ENCODE data around the gene NAALADL2. TPM values are rescaled to one million over a fixed set of nuclear protein-coding genes. Genes with fewer than 3 reads are reported as not detected.

NAALADL2 gene
- total RNA-seq, 1 donor from 2014 or later = 2.8 TPM

- H3K27ac Mint-ChIP-seq (ENCODE audit: unreplicated experiment) = no peak overlapping the region
- no peak overlapping the region for H3K4me3 Mint-ChIP-seq
- no peak for DNase-seq (ENCODE audit: low read depth, low spot score)
- no peaks in the 10 kb centered on the region for H3K27me3 Mint-ChIP-seq (ENCODE audit: low read depth)
- H3K9me3 Mint-ChIP-seq = no peaks in the 10 kb centered on the region
- TF ChIP-seq CTCF (conservative IDR thresholded peaks at IDR 0.05) = no peak
- H3K36me3 Mint-ChIP-seq (ENCODE audit: low read depth) = no peaks in the 10 kb centered on the region
- peaks cover 21% of the 10 kb centered on the region for H3K4me1 Mint-ChIP-seq
These were observed 618.6 kb downstream of the NAALADL2 start for GRCh38 chr3:175477651-175478224.

GRCh38 chr3:175478301-175478700 is 619.2 kb downstream of the NAALADL2 start:
- no peak for TF ChIP-seq CTCF (conservative IDR thresholded peaks at IDR 0.05)
- Mint-ChIP-seq H3K4me1 (peaks cover 21% of the 10 kb centered on the region), H3K36me3 (ENCODE audit: low read depth) (no peaks in the 10 kb centered on the region), H3K27ac (ENCODE audit: unreplicated experiment) (no peak overlapping the region), H3K27me3 (ENCODE audit: low read depth) (no peaks in the 10 kb centered on the region), H3K4me3 (no peak overlapping the region), H3K9me3 (no peaks in the 10 kb centered on the region)
- no peak for DNase-seq (ENCODE audit: low read depth, low spot score)

- no peaks in the 10 kb centered on the region for H3K27me3 Mint-ChIP-seq (ENCODE audit: low read depth)
- TF ChIP-seq CTCF (conservative IDR thresholded peaks at IDR 0.05) = no peak
- no peak overlapping the region for H3K27ac Mint-ChIP-seq (ENCODE audit: unreplicated experiment)
- no peaks in the 10 kb centered on the region for H3K9me3 Mint-ChIP-seq
- H3K4me1 Mint-ChIP-seq = peaks cover 21% of the 10 kb centered on the region
- no peaks in the 10 kb centered on the region for H3K36me3 Mint-ChIP-seq (ENCODE audit: low read depth)
- DNase-seq (ENCODE audit: low read depth, low spot score) = no peak
- H3K4me3 Mint-ChIP-seq = no peak overlapping the region
These were observed 620.0 kb downstream of the NAALADL2 start for GRCh38 chr3:175479175-175479574.

- no peak overlapping the region for H3K27ac Mint-ChIP-seq (ENCODE audit: unreplicated experiment)
These were observed 620.7 kb downstream of the NAALADL2 start for GRCh38 chr3:175479800-175480199.

GRCh38 chr3:175484666-175485065 is 625.5 kb downstream of the NAALADL2 start:
- Mint-ChIP-seq H3K9me3 (peaks cover 3% of the 10 kb centered on the region), H3K27ac (ENCODE audit: unreplicated experiment) (no peak overlapping the region), H3K4me1 (no peaks in the 10 kb centered on the region)

More at GRCh38 chr3:175479800-175480199, 620.7 kb downstream of the NAALADL2 start:
- H3K4me1 Mint-ChIP-seq = peaks cover 21% of the 10 kb centered on the region
- TF ChIP-seq CTCF (conservative IDR thresholded peaks at IDR 0.05) = no peak
- no peak overlapping the region for H3K4me3 Mint-ChIP-seq
- H3K9me3 Mint-ChIP-seq = no peaks in the 10 kb centered on the region
- DNase-seq (ENCODE audit: low read depth, low spot score) = no peak
- no peaks in the 10 kb centered on the region for H3K27me3 Mint-ChIP-seq (ENCODE audit: low read depth)
- no peaks in the 10 kb centered on the region for H3K36me3 Mint-ChIP-seq (ENCODE audit: low read depth)

More at GRCh38 chr3:175484666-175485065, 625.5 kb downstream of the NAALADL2 start:
- no peak for DNase-seq (ENCODE audit: low read depth, low spot score)
- TF ChIP-seq CTCF (conservative IDR thresholded peaks at IDR 0.05) = no peak
- H3K27me3 Mint-ChIP-seq (ENCODE audit: low read depth) = no peaks in the 10 kb centered on the region
- H3K4me3 Mint-ChIP-seq = no peak overlapping the region
- no peaks in the 10 kb centered on the region for H3K36me3 Mint-ChIP-seq (ENCODE audit: low read depth)

Measured in neural crest cell (in vitro differentiated cells).